Neural cell (in vitro differentiated cells): ENCODE measurements around the gene RAI14.

ENCODE experiments used
- SMC3 ChIP-seq: fragments of 450-650 bp; conservative IDR thresholded peaks from 2 replicates; pipeline ENCODE4 v1.6.1; 2014; ENCODE audit warnings: antibody characterized with exemption, mild to moderate bottlenecking, moderate library complexity; ENCODE audit not compliant: poor library complexity
- TF ChIP-seq, protein P1 (sequence below): fragments of 450-650 bp; IDR thresholded peaks from 2 replicates; pipeline ENCODE4 v1.5.1; 2014; ENCODE audit warnings: antibody characterized with exemption, mild to moderate bottlenecking, moderate library complexity; ENCODE audit not compliant: poor library complexity, severe bottlenecking

DNA sequence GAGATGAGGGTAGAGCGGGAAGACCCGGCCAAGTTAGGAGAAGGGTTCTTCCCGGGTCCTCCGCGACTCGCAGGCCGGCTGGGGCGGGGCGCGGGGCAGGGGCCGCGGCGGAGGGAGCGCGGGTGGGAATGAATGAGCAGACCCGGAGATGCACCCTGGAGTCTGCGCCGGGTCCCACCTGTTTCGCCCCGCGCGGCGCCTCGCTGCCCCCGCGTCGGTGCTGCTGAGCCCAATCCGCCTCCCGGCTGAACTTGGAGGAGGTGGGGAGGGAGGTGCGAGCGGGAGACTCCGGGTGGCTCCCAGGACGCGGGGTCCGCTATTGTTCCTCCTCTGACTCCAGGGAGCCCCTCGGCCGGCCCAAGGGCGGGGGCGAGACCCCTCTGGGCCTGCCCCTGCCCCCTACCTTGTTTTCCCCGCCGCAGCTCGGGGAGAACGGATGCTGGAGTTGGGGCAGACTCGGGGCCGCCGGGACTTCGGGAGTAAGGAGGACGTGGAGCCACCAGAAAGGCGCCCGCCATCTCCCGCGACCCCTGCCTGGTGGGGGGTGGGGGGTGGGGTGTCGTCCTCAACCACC is 659 bp downstream of the RAI14 start:
- TF ChIP-seq, protein P1, sequence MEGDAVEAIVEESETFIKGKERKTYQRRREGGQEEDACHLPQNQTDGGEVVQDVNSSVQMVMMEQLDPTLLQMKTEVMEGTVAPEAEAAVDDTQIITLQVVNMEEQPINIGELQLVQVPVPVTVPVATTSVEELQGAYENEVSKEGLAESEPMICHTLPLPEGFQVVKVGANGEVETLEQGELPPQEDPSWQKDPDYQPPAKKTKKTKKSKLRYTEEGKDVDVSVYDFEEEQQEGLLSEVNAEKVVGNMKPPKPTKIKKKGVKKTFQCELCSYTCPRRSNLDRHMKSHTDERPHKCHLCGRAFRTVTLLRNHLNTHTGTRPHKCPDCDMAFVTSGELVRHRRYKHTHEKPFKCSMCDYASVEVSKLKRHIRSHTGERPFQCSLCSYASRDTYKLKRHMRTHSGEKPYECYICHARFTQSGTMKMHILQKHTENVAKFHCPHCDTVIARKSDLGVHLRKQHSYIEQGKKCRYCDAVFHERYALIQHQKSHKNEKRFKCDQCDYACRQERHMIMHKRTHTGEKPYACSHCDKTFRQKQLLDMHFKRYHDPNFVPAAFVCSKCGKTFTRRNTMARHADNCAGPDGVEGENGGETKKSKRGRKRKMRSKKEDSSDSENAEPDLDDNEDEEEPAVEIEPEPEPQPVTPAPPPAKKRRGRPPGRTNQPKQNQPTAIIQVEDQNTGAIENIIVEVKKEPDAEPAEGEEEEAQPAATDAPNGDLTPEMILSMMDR = no peak
- TF ChIP-seq SMC3 = no peak
